DND-41 (cell line): Measurements from ENCODE around the gene ZNF691.

Experiments used
- CTCF ChIP-seq: IDR thresholded peaks from 2 replicates; pipeline ENCODE4 v1.5.1; 2012; ENCODE audit warnings: borderline replicate concordance, low read length, moderate library complexity, mild to moderate bottlenecking; ENCODE audit not compliant: poor library complexity, severe bottlenecking; ENCODE audit errors: extremely low read depth
- EZH2 ChIP-seq: IDR thresholded peaks from 3 replicates; pipeline ENCODE4 v1.6.1; 2012; ENCODE audit warnings: borderline replicate concordance, low read depth, mild to moderate bottlenecking, moderate library complexity, low read length, inconsistent platforms; ENCODE audit not compliant: severe bottlenecking

GRCh38 chr1:42847721-42848460, 1.5 kb downstream of the ZNF691 start:
- TF ChIP-seq CTCF (no peak), EZH2 (no peak)
